IMR-90 (cell line): ENCODE results near the gene PDGFD. TPM values are rescaled to one million over a fixed set of nuclear protein-coding genes. Genes with fewer than 3 reads are reported as not detected.

Source experiments
- ATAC-seq: fragments of 200-7000 bp; cut with Tn5 transposase; 2 replicates; pipeline ENCODE4 v1.9.1; 2020; ENCODE audit warnings: low read depth, mild to moderate bottlenecking, moderate library complexity
- BruUV-seq: library from RNA; stranded (reverse); fragments of 400-500 nt; replicated peaks from 2 replicates; lab custom pipeline; 2021; lab: Mats Ljungman, UMichigan
- CTCF ChIA-PET: fragments of 300-600 bp; formaldehyde crosslinking; extraction: SDS; loops from one replicate; lab custom pipeline; 2021; ENCODE audit warnings: antibody characterized with exemption; lab: Yijun Ruan, JAX
- POLR2A ChIA-PET: fragments of 300-600 bp; sonication (Branson Sonifier 250); formaldehyde crosslinking; loops from one replicate; lab custom pipeline; 2022; ENCODE audit warnings: antibody characterized with exemption; ENCODE audit not compliant: unreplicated experiment; lab: Charles Lee
- DNase-seq: peaks from one replicate; pipeline ENCODE4 v3.0.0; 2013
- H2AFZ ChIP-seq: replicated peaks from 2 replicates; pipeline ENCODE3; 2013; ENCODE audit warnings: low read length, mild to moderate bottlenecking; ENCODE audit not compliant: poor library complexity
- H2AK5ac ChIP-seq: 2 replicates; pipeline ENCODE4 v1.6.1; 2013; ENCODE audit warnings: low read depth, low read length, inconsistent platforms
- H2AK9ac ChIP-seq: replicated peaks from 2 replicates; pipeline ENCODE3; 2013; ENCODE audit warnings: mild to moderate bottlenecking, low read depth, low read length, moderate library complexity; ENCODE audit not compliant: poor library complexity
- H2BK120ac ChIP-seq: 2 replicates; pipeline ENCODE4 v1.6.1; 2013; ENCODE audit warnings: low read depth, low read length, inconsistent platforms
- H2BK15ac ChIP-seq: 3 replicates; pipeline ENCODE4 v1.6.1; 2013; ENCODE audit warnings: low read depth, low read length, inconsistent platforms
- H2BK20ac ChIP-seq: 2 replicates; pipeline ENCODE4 v1.6.1; 2013; ENCODE audit warnings: low read depth, mild to moderate bottlenecking, inconsistent platforms, low read length, moderate library complexity
- H2BK5ac ChIP-seq: 2 replicates; pipeline ENCODE4 v1.6.1; 2013; ENCODE audit warnings: mild to moderate bottlenecking, low read depth, low read length, inconsistent platforms; ENCODE audit not compliant: poor library complexity, severe bottlenecking
- H3K14ac ChIP-seq: replicated peaks from 2 replicates; pipeline ENCODE4 v1.6.1; 2013; ENCODE audit warnings: low read depth, low read length, inconsistent platforms
- H3K18ac ChIP-seq: 2 replicates; pipeline ENCODE4 v1.6.1; 2013; ENCODE audit warnings: low read depth, low read length, control low read depth
- H3K23ac ChIP-seq: 2 replicates; pipeline ENCODE4 v1.6.1; 2013; ENCODE audit warnings: low read depth, low read length, inconsistent platforms
- H3K27ac ChIP-seq: 2 replicates; pipeline ENCODE4 v1.5.1; 2013; ENCODE audit warnings: mild to moderate bottlenecking, control low read depth, low read length; ENCODE audit not compliant: insufficient read depth
- H3K27me3 ChIP-seq: 2 replicates; pipeline ENCODE4 v1.6.1; 2013; ENCODE audit warnings: low read length; ENCODE audit not compliant: control insufficient read depth, insufficient read depth
- H3K36me3 ChIP-seq: 2 replicates; pipeline ENCODE4 v1.6.1; 2013; ENCODE audit warnings: low read length, mixed read lengths; ENCODE audit not compliant: control insufficient read depth, insufficient read depth
- H3K4ac ChIP-seq: 2 replicates; pipeline ENCODE4 v1.6.1; 2013; ENCODE audit warnings: low read depth, low read length, inconsistent platforms
- H3K4me1 ChIP-seq: 2 replicates; pipeline ENCODE4 v1.6.1; 2013; ENCODE audit warnings: low read length, mixed read lengths; ENCODE audit not compliant: control insufficient read depth, insufficient read depth
- H3K4me2 ChIP-seq: 2 replicates; pipeline ENCODE4 v1.6.1; 2013; ENCODE audit warnings: low read depth, mild to moderate bottlenecking, control low read depth, low read length, moderate library complexity
- H3K4me3 ChIP-seq: 2 replicates; pipeline ENCODE4 v1.5.1; 2013; ENCODE audit warnings: low read depth, mild to moderate bottlenecking, control low read depth, low read length, moderate library complexity; ENCODE audit not compliant: insufficient read depth
- H3K56ac ChIP-seq: 2 replicates; pipeline ENCODE4 v1.6.1; 2013; ENCODE audit warnings: low read length, inconsistent platforms; ENCODE audit not compliant: insufficient read depth; ENCODE audit errors: extremely low read depth
- H3K79me1 ChIP-seq, 2 experiments: 2 replicates each; pipeline ENCODE4 v1.6.1; 2013; ENCODE audit warnings: low read length in 2 of 2, inconsistent platforms in 1 of 2, low read depth in 1 of 2
- H3K9ac ChIP-seq: 2 replicates; pipeline ENCODE4 v1.6.1; 2013; ENCODE audit warnings: low read depth, low read length, control low read depth
- H3K9me1 ChIP-seq: 2 replicates; pipeline ENCODE4 v1.6.1; 2013; ENCODE audit warnings: low read length, inconsistent platforms; ENCODE audit not compliant: insufficient read depth
- H3K9me3 ChIP-seq: 2 replicates; pipeline ENCODE4 v1.6.1; 2013; ENCODE audit warnings: low read length; ENCODE audit not compliant: control insufficient read depth, insufficient read depth
- H4K20me1 ChIP-seq: 2 replicates; pipeline ENCODE4 v1.6.1; 2013; ENCODE audit warnings: low read length, inconsistent platforms; ENCODE audit not compliant: insufficient read depth
- H4K5ac ChIP-seq: 2 replicates; pipeline ENCODE4 v1.6.1; 2013; ENCODE audit warnings: mild to moderate bottlenecking, low read depth, low read length, control low read depth
- H4K8ac ChIP-seq, 2 experiments: 2 replicates each; pipeline ENCODE4 v1.6.1; 2013; ENCODE audit warnings: low read depth in 2 of 2, low read length in 2 of 2, control low read depth in 1 of 2, inconsistent platforms in 1 of 2
- H4K91ac ChIP-seq: 2 replicates; pipeline ENCODE4 v1.6.1; 2013; ENCODE audit warnings: low read depth, low read length, inconsistent platforms; ENCODE audit not compliant: insufficient read depth
- BHLHE40 ChIP-seq: fragments of 150-350 bp; IDR thresholded peaks from 2 replicates; pipeline ENCODE4 v1.6.1; 2016; ENCODE audit warnings: mild to moderate bottlenecking, low read depth, low read length
- ELK1 ChIP-seq: fragments of 150-350 bp; IDR thresholded peaks from 2 replicates; pipeline ENCODE4 v1.6.1; 2016; ENCODE audit warnings: low read depth, mild to moderate bottlenecking, low read length, moderate library complexity, borderline replicate concordance
- MAFK ChIP-seq: IDR thresholded peaks from 2 replicates; pipeline ENCODE4 v1.6.1; 2012; ENCODE audit warnings: low read depth, low read length, improper control_type of control experiment
- MAZ ChIP-seq: IDR thresholded peaks from 2 replicates; pipeline ENCODE4 v1.6.1; 2012; ENCODE audit warnings: low read depth, mild to moderate bottlenecking, low read length, improper control_type of control experiment, moderate library complexity, borderline replicate concordance
- NFE2L2 ChIP-seq: fragments of 150-350 bp; IDR thresholded peaks from 2 replicates; pipeline ENCODE4 v1.6.1; 2016; ENCODE audit warnings: low read depth, mild to moderate bottlenecking, low read length
- POLR2A ChIP-seq: IDR thresholded peaks from 2 replicates; pipeline ENCODE4 v1.6.1; 2012; ENCODE audit warnings: mild to moderate bottlenecking, low read depth, low read length
- RAD21 ChIP-seq: IDR thresholded peaks from 2 replicates; pipeline ENCODE4 v1.6.1; 2012; ENCODE audit warnings: low read length, improper control_type of control experiment
- SMC3 ChIP-seq: fragments of 150-350 bp; IDR thresholded peaks from 2 replicates; pipeline ENCODE4 v1.6.1; 2016; ENCODE audit warnings: low read depth, mild to moderate bottlenecking, antibody characterized with exemption, low read length, moderate library complexity
- WGBS, 2 experiments: methylation state at CpG; one replicate each; pipeline versions ENCODE4 v1.1.5 to v1.1.7; 2013; ENCODE audit warnings: missing lambda C conversion rate in 2 of 2; ENCODE audit not compliant: insufficient read length in 1 of 2; ENCODE audit errors: extremely low coverage in 2 of 2; 5-methylcytosine and 5-hydroxymethylcytosine counted together
- dilution Hi-C: fragments of 300-500 bp; cut with HindIII; formaldehyde crosslinking; loops from one replicate; pipeline ENCODE4 v1.14.3; 2018; ENCODE audit warnings: low sequenced_read_pairs; ENCODE audit not compliant: unreplicated experiment
- in situ Hi-C: fragments of 300-500 bp; cut with MboI; formaldehyde crosslinking; loops from 3 replicates; pipeline ENCODE4 v1.14.3; 2019; ENCODE audit warnings: low sequenced_read_pairs, inconsistent platforms, mixed read lengths
- intact Hi-C: fragments of 100-400 bp; cut with micrococcal nuclease; formaldehyde crosslinking; loops from 2 replicates; pipeline ENCODE4 v1.10.0; 2022
- polyA plus RNA-seq, 3 experiments: library from polyadenylated mRNA; depleted of rRNA; stranded (reverse); fragments of >200 nt; gene quantifications; 2 replicates each; pipeline ENCODE4 v1.2.3, GENCODE V29; 2012; ENCODE audit warnings: low replicate concordance in 1 of 3
- total RNA-seq: library from RNA; depleted of rRNA; stranded (reverse); fragments of >200 nt; gene quantifications from 2 replicates; pipeline ENCODE4 v1.2.3, GENCODE V29; 2012

PDGFD gene
- total and polyA plus RNA-seq, 2 of the 4 experiments (the other 2 are of a cell fraction): 2.1 to 3.0 TPM

GRCh38 chr11:104033561-104033960 is 130.4 kb downstream of the PDGFD start:
- ChIA-PET POLR2A (interaction anchor here (0.6 kb wide), 1 partner anchor 407 kb away, joined by 3 read pairs; no protein-coding TSS in a partner anchor), CTCF (interaction anchor here (0.5 to 0.9 kb wide), 2 partner anchors 60 to 128 kb away, joined by 4 read pairs; no protein-coding TSS in a partner anchor)
- peak overlapping the region; percentile 53 to 91; a peak in 1 of 4 replicates for H4K8ac ChIP-seq
- in situ Hi-C loops (no loop called here), intact Hi-C loops (no loop called here), dilution Hi-C loops (no loop called here)
- no peak overlapping the region for H3K23ac ChIP-seq
- H2BK20ac ChIP-seq: no peak overlapping the region; the same call in 1 of the 2 replicates
- BruUV-seq: no TSS peak
- no peak overlapping the region for H3K4me3 ChIP-seq
- no peaks in the 10 kb centered on the region for H3K79me1 ChIP-seq
- no peak overlapping the region for H2AK9ac ChIP-seq
- no peaks in the 10 kb centered on the region for H3K9me1 ChIP-seq
- H3K14ac ChIP-seq: no peak overlapping the region
- H2AK5ac ChIP-seq: no peak overlapping the region
- no peaks in the 10 kb centered on the region for H3K36me3 ChIP-seq
- H3K9ac ChIP-seq: no peak overlapping the region
- no peak for TF ChIP-seq ELK1
- TF ChIP-seq SMC3: no peak
- no peak for TF ChIP-seq MAFK
- no peak for TF ChIP-seq RAD21
- TF ChIP-seq BHLHE40: no peak
- no peak for TF ChIP-seq NFE2L2
- TF ChIP-seq POLR2A: no peak
- no peak for TF ChIP-seq MAZ
- H2AFZ ChIP-seq: no peak overlapping the region
- peak overlapping the region; percentile 95; the same call in 1 of the 2 replicates for H4K91ac ChIP-seq
- H3K4me2 ChIP-seq: no peak overlapping the region
- no peaks in the 10 kb centered on the region for H3K9me3 ChIP-seq
- peak overlapping the region; percentile 100; the same call in 1 of the 2 replicates for H3K27ac ChIP-seq
- peak overlapping the region; percentile 98 for H3K18ac ChIP-seq
- H4K5ac ChIP-seq: peak overlapping the region; percentile 26; the same call in 1 of the 2 replicates
- H3K27me3 ChIP-seq: no peaks in the 10 kb centered on the region
- peak overlapping the region; percentile 99 for H2BK120ac ChIP-seq
- DNase-seq: peak; percentile 4
- no CpG with 5 or more reads among the region's 1 CpG for WGBS, 2 experiments
- peak overlapping the region; percentile 44; the same call in 1 of the 2 replicates for H3K4ac ChIP-seq
- peak overlapping the region; percentile 87 for H2BK5ac ChIP-seq
- peaks cover 4% of the 10 kb centered on the region for H3K4me1 ChIP-seq
- no peak overlapping the region; the same call in 1 of the 2 replicates for H3K56ac ChIP-seq
- 0 out of 3 replicates have a peak overlapping the region, but pooled peaks have one; percentile 97 for H2BK15ac ChIP-seq
- H4K20me1 ChIP-seq: no peaks in the 10 kb centered on the region
- ATAC-seq: no peak
